ENCODE results near the gene PGS1.

Gene PGS1

DNA sequence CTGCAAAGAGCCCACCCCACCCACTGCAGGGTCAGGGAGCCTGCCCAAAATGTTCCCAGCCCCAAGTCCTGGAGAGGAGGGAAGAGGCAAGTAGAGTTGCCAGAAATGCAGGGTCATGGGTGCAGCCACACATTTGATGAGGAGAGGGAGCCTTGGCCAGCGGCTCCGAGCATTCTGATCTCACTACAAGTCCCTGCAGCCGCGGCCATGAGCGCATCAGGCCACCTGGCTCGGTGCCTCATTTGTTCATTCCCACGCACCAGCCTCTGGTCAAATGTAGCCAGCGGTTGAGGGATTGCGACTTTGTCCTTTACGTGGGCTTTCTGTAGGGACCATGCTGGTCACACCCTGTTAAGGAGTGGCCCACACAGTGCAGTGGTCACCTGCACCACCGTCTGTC, 48.7 kb downstream of the PGS1 start:
- no peak for DNase-seq (ENCODE audit: low read depth in 2 of 2)

DNA sequence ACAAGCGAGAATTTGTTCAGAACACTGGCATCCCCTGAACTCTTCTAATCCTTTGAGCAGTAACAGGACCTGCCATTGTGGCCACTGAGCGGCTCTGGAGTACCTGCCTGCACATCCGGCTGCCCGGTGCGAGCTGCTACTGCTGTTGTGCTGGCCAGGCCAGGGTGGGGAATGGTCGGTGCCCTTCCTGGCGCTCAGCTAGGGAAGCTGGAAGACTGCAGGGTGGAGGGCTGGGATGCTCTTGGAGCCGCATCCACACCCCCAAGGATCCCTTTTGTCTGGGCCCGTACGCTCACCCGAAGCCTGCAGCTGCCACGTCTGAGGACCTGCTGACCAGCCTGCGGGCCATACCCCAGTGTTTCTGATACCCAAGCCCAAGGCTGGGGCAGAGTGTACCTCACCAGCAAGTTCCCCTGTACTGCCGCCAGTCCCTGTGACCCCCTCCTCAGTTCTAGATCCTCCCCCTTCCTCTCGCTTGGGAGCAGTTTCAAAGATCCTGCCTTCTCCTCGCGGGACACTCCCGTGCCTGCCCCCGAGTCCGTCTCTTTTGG, 49.7 kb downstream of the PGS1 start:
- DNase-seq (ENCODE audit: low read depth in 2 of 2), result no peak

DNA sequence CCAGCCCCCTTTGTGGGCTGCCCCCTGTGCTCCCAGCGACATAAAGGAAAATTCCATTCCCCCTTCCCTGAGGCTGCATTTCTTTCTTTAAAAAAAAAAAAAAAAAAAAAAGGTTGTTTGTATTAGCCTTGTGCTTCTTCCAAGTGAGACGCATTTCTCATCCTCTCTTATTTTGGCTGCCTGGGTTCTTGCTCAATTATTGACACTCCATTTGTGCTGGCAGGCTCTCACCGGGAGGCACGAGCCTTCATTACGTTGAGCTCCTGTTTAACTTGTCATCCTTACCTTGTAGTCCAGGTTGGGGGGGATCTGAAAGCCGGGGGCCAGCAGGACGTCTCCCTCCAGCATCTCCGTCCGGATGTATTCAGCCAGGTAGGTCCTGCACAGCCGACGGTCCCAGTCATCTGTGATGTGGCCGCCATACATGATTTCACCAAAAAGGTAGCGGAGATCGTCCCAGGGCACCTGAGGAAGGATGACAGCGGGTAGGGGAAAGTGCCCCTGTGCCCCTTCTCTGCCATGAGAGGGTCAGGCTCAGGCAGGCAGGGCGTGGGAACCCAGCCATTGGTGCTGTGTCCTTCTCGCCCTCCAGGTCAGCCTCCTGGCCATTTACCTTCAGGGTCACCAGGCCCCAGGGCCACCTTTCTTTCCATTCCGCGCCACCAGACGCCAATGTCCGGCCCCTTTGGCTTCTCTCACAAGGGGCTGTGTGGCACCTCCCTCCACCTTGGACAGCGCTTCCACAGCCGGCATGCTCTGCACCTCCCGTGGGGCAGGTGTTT, 50.6 kb downstream of the PGS1 start:
- no peak for DNase-seq (ENCODE audit: low read depth in 2 of 2)

DNA sequence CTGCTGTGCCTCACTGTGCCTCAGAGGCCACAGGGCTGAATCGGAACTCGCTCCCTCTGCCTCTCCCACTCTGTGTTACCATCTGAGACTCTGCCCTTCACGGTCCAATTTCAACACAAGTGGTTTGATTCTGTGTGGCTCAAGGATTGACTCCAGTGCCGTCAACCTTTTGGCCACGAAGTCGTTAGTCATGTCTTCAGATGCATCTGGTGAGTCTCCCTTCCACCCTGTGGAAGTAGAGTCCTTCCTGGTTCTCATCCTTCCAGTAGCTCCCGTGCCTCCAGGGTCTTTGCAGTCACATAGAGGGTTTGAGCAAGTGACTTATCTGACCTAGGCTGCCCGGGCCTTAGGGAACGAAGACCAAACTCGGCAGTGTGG, 51.2 kb downstream of the PGS1 start:
- no peak for DNase-seq (ENCODE audit: low read depth in 2 of 2)

DNA sequence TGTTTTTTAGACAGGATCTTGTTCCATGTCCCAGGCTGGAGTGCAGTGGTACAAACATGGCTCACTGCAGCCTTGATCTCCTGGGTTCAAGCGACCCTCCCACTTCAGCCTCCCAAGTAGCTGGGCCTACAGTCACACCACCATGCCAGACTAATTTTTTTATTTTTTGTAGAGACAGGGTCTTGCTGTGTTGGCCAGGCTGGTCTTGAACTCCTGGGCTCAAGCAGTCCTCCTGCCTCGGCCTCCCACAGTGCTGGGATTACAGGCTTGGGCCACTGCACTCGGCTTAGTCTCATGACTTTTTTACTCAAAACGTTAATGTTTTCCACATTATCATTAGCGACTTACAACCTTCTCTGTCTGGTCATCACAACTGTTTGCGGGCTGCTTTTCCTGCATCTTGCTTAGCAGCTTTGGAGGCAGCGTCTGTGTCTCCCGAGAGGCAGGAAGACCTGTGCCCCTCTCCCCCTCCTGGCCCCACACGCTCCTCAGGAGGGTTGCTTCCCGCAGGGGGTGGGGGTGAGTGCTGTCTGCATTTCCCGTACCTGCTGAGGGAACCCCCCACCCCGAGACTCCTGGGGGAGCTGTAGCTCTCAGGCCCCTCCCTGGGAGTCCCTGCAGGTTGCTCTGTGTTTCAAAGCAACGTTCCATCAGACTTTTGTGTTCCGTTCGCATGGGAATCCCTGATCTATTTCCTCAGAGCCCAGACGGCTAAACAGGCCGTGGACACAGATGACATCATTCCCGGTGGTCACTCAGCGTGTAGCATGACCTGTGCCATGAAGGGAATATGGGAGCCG, 52.6 kb downstream of the PGS1 start:
- DNase-seq (ENCODE audit: low read depth in 2 of 2), result no peak

DNA sequence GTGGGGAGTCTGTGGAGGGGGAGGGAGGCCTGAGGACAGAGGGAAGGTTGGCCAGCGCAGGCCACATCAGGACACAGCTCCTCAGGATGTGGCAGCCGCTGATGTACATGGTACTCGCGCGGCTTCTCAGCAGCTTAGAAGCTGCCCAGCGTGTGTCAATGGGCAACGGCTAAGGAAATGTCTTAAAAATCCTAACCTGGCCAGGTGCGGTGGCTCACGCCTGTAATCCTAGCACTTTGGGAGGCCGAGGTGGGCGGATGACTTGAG, 53.2 kb downstream of the PGS1 start:
- no peak for DNase-seq (ENCODE audit: low read depth in 2 of 2)

DNA sequence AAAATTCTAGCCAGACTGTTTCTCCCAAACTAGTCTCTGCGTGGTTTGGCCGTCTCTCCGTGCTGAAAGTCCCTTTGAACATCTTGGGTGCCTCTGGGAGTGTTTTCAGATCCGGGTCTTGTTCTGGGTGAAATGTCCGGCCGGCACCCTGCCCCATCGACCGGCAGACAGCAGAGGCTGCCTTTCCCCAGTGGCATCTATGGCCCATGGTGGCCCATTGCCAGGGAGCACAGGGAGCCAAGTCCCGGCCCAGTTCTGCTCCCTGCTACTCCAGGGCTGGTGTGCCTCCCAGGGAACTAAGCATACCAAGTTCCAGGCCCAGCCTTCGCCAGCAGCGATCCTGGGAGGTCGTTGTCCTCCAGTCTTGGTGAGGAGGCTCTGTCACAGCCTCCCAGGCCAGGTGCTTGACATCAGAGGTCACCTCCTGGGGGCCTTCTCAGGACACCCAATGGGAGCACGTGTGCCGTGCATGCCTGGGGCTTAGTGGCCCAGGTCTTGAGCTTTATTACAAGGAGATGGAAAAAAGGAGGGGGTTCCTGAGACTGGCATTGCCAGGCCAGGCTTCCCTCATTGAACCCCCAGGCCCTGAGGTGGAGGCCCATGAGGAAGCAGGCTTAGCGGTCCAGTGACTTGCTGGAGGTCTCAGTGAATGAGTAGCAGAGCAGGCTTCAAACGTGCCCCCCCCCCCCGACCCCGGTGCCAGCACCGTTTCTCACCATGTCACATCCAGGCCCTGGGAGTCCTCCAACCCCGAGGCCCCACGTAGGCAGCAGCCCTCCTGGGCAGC, 54.0 kb downstream of the PGS1 start:
- no peak for DNase-seq (ENCODE audit: low read depth in 2 of 2)

DNA sequence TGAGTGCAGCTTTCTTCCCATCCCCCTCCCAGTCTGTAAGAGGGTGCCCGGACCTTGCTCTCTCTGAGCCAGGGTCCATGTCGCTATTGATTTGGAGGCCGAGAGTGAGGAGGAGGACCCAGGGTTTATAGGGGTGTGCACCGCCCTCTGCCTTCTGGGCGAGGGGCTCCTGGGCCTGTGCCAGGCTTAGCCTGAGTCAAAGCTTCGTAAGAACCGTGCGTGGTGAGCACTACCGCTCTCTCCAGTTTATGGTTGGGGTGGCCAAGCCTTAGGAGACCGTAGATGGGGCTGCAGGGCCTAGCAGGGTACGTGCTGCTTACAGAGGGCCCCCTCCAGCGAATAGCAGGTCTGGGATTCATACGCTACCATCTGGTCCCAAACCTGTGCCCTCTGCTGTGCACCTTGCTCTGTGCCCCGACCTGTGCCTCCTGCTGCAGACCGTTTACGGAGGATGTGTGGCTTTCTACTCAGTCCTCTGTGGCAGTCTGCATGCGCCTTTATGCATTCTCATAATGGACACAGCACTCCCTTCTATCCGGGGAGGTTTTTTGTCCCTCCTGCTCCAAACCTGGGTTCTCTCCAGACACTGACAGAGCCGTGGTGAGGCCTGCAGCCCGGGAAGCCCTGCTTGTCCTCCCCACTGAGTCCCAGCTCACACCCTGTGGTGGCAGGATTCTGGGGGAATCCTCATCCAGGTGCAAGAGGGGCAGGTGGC, 54.7 kb downstream of the PGS1 start:
- no peak for DNase-seq (ENCODE audit: low read depth in 2 of 2)

DNA sequence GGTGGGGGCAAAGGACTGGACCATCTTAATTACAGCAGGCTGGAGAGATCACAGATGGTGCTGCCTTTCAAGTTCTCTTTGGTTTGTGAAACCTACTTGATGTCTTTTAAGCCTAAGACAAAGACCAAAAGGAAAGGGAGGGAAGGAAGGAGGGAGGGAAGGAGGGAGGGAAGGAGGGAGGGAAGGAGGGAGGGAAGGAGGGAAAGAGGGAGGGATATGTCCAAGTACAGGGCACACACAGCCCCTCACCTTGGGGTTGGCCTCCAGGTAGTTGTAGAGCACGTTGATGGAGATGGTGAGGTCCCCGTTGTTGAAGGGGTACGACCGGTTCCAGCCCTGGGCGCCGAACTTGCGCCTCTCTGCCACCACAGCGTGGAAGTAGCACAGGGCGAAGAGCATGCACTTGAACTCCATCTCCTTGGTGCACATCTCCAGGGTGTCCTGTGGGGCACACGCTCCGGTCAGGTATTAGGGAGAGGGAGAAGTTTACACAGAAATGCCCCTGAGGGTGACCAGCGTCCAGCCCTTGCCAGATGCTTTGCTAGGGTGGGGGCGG, 55.4 kb downstream of the PGS1 start:
- DNase-seq (ENCODE audit: low read depth in 2 of 2), result no peak

DNA sequence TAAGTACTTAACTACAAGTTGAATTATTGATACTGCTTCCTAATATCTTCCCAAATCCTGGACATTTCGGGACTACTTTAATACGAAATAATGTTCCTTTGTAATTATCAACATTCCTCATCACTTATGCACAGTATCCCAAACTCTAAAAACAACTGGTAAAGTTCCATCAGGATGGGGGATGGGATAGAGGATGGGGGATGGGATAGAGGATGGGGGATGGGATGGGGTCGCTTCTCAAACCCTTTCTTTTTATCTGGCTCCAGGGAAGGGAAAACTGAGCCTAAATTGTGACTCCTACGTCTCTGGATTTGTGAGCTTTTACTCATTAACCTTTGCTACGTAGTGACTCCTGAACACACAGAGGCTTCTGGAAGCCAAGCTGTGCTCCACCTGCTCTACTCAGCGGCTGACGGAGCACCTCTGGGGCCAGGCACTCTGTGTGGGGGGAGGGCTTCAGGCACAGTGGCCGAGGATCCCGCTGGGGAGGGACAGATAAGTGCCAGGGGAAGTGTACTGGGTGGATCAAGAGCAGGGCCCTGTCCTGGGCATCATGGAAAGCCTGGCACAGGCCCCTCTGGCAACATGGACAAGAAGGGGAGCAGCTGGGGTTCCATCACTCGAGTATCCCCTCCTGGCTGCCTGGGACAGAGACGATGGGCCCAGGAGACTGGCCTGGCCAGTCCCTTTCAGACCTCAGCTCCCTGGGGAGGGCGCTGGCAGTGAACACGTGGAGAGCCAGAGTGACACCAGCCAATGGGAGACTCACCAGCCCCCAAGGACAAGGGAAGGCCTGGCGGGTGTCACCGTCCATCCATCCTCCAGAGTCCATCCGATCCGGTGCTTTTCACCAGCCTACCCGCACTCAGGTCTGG, 56.2 kb downstream of the PGS1 start:
- DNase-seq (ENCODE audit: low read depth in 2 of 2), result no peak

DNA sequence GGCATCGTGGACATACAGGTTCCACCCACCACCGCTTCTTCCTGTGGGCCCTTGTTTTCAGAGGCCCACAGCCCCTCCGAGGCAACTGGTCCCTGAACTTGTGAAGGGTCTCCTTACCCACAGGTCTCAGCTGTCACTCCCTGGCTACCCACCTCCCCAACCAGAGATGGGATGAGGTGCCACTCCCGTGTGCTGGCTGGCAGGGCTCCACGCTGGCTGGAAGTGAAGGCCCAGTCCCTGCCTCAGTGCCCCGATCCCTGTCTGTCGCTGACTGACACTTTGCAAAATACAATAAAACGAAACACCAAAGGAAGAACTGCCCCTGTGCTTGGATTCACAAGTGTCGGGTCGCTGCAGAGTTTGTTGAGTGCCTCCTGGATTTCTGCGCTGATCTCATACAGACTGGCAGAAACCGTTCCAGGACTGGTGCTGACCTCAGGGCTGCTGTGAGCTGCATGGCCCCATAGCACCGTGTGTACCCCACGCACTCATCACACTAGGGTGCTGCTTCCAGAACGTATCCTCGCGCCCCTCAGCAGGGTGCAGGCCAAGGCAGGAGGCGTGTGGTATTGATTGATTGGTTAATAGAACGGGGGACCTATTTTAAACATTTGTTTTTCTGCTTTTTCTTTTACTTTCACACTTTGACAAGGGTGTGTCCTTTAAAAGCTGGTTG, 57.0 kb downstream of the PGS1 start:
- DNase-seq (ENCODE audit: low read depth in 2 of 2), result no peak

DNA sequence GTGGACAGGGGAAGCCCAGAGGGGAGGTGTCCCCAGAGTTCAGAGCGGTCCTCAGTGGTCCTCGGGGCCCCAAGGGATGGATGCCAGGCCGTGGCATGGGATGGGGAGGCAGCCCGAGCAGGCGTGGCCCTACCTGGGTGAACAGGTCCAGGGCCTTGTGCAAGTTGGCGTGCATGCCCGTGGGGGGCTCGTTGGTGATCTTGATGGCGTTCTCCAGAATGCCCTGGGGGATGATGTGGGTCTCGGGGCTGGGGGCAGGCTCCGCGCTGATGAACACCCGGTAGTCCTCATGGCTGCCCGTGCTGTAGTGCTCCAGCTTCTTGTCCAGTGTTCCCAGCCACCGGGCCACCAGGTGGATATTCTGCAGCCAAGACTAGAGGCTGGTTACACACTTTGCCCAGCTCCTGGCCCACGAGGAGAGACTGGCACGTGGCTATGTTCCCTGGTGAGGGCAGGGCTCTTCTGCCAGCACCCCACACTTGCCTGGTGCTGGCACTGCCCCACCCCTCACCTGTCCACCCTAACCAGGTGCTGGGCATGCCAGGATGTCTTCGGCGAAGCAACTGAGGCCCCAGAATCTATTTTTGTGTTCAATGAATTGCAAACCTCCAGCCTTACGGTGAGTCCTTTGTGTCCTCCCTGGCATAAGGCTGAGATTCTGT, 59.2 kb downstream of the PGS1 start:
- DNase-seq (ENCODE audit: low read depth in 2 of 2), result no peak

DNA sequence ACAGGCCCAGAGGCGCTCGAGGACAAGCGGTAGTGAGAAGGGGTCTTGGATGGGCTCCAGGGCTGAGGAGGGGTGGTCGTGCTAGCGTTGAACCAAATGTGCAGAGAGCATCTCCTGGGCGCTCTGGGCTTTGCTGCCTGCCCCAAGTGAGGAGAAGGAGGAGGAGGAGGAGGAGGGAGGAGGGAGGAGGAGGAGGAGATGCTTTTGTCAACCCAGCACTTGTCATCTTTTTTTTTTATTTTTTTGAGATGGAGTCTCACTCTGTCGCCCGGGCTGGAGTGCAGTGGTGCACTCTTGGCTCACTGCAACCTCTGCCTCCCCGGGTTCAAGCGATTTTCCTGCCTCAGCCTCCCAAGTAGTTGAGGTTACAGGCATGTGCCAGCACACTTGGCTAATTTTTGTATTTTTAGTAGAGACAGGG, 59.8 kb downstream of the PGS1 start:
- no peak for DNase-seq (ENCODE audit: low read depth in 2 of 2)

DNA sequence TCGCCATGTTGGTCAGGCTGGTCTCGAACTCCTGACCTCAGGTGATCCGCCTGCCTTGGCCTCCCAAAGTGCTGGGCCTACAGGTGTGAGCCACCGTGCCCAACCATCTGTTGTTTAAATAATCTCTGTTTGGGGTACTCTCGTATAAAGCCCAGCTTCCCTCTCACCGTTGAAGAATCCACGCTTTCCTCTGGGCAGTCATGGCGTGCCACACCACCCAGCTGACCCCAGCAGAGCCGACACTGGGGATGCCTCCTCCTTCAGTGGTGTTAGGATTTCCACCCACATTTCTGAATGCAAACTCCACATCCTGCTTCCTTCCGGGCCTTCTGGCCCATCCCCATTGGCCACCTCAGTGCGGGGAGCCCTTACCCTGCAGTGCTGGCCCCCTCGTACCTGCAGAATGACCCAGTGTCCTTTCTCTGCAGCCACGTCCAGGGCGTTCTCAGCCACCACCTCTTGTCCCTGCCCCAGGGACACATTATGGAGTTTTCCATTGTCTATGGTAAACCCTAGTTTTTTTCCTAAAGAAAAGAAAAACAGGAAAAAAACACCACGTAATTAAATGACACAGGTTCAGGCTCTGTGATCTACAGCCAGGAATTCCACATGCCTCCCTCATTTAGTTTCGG, 60.4 kb downstream of the PGS1 start:
- no peak for DNase-seq (ENCODE audit: low read depth in 2 of 2)

DNA sequence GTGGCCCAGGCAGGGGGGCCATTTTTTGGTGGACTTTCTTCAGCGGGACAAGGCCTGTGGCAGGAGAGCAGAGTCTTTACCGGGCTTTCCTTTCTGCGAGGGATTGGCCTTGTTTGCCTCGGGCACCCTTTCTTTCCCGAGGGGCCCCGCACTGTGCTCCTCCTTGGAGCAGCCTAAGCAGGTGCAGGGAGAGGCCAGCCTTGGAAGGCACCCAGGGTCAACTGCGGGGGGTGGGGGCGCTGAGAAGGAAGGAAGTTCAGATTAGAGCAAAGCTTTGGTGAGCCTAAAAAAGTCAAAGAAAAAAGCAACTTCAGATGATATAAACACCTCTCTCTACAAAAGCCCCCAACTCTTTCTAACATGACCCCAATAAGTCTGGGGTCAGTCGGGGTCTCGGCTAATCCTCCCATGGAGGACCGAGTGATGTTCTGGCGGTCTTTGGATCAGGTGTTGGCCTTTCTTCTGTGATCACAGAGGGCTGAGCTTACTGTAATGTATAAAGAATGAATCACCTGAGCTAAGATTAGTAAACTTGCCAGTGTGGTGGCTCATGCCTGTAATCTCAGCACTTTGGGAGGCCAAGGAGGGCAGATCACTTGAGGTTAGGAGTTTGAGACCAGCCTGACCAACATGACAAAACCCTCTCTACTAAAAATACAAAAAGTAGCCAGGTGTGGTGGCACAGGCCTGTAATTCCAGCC, 63.0 kb downstream of the PGS1 start:
- DNase-seq (ENCODE audit: low read depth in 2 of 2), result no peak

DNA sequence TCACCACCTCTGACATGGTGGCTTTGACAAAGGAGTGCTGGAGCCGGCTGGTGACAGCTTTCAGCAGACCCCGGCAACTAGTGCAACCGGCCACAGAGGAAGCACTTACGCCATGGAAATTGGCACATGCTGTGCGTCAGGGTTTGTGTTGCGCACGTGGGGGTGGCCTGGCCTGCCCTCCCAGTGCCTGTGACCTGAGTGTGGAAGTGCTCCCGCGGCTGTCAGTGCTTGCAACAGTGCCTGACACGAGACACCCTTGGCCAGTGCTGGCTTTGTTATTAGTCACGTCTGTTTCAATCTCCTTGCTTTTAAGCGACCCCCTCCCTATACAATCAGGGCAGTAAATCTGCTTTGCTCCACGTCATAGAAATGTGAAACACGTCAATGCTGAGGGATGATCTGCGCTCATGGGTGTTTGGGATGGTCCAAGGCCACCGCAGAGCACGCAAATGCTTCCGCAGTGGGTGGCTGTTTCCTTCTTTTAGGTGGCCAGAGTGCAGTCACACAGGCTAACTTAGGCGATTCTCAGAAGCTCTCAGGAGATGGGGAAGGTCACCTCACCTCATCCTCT, 64.3 kb downstream of the PGS1 start:
- DNase-seq (ENCODE audit: low read depth in 2 of 2), result no peak

DNA sequence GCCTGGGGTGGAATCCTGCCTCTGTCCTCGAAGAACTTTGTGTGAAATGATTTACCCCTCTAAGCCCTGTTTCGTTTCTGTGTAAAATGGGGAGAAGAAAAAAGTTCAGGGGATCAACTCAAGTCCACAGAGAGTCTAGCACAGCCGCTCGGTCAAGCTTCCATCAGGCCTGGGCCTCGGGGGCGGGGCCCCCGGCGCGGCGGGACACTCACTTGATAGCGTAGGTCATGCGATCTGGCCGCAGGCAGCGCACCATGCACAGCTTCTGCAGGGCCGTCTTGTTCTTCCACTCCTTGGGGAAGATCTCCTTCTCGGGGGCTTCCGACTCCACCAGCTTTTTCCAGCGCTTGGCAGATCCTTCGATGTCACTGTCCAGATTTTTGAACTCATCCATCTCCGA, 65.9 kb downstream of the PGS1 start:
- DNase-seq (ENCODE audit: low read depth in 2 of 2), result no peak

DNA sequence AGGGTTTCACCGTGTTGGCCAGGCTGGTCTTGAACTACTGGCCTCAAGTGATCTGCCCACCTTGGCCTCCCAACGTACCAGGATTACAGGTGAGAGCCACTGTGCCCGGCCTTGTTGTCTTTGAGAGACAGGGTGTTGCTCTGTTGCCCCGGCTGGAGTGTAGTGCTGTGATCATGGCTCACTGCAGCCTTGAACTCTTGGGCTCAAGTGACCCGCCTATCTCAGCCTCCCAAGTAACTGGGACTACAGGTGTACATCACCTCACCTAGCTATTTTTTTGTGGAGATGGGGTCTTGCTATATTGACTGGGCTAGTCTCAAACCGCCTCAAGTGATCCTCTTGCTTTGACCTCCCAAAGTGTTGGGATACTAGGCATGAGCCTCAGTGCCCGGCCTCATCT, 68.4 kb downstream of the PGS1 start:
- DNase-seq (ENCODE audit: low read depth in 2 of 2), result no peak
